Measurements from ENCODE around the gene SLC45A2.

SLC45A2 gene

GRCh38 chr5:33984178-33984577, 315 bp downstream of the SLC45A2 start:
- peaks cover 4% of the 10 kb centered on the region for H3K4me1 ChIP-seq (ENCODE audit: control insufficient read depth, low read depth, low read length)
- no peak overlapping the region for H3K4me3 ChIP-seq (ENCODE audit: low read length)
- H3K27ac ChIP-seq (ENCODE audit: low read length) = no peak overlapping the region
- no peaks in the 10 kb centered on the region for H3K27me3 ChIP-seq (ENCODE audit: control insufficient read depth, insufficient read depth, low read length)
- no peak overlapping the region for H3K9ac ChIP-seq (ENCODE audit: low read length)
- H3K9me3 ChIP-seq (ENCODE audit: control insufficient read depth, low read depth, low read length) = no peaks in the 10 kb centered on the region
- H3K36me3 ChIP-seq (ENCODE audit: control insufficient read depth, low read depth, low read length) = peaks cover 9% of the 10 kb centered on the region

DNA sequence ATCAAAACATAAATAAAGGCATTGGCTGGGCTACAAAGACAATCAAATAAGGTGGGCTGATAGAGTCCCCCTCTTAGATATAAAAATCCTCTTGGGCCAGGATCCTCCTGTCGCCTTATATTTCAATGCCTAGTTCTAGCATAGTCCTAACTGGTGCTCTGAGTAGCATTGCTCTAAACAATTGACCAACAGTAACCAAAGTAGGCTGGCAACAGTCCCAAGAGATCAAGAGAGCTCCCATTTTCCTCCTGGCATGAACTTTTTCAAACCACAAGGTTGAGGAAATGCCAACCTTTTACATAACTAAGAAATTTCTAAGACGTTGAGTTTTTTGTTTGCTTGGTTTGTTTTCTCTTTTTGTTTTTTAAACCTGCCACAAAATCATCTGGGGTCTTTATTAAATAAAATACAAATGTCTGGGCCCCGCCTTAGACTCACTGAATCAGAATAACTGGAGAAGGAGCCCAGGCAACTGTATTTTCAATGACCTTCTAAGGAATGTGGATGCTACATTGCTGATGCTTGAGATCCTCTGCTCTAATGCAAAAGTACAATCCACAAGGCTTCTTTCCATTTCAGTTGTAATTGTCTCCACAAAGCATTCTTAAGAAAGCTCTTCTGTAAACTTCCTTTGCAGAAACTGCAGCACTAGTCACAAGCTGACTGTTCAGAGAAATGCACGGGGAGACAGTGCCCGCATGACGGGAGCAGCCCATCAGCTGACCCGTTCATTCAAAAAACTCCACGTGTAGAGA, 2.9 kb downstream of the SLC45A2 start:
- Histone ChIP-seq H3K4me1 (ENCODE audit: control insufficient read depth, low read depth, low read length) (peaks cover 19% of the 10 kb centered on the region), H3K9ac (ENCODE audit: low read length) (no peak overlapping the region), H3K36me3 (ENCODE audit: control insufficient read depth, low read depth, low read length) (no peaks in the 10 kb centered on the region), H3K27ac (ENCODE audit: low read length) (no peak overlapping the region), H3K27me3 (ENCODE audit: control insufficient read depth, insufficient read depth, low read length) (no peaks in the 10 kb centered on the region), H3K9me3 (ENCODE audit: control insufficient read depth, low read depth, low read length) (no peaks in the 10 kb centered on the region), H3K4me3 (ENCODE audit: low read length) (no peak overlapping the region)

DNA sequence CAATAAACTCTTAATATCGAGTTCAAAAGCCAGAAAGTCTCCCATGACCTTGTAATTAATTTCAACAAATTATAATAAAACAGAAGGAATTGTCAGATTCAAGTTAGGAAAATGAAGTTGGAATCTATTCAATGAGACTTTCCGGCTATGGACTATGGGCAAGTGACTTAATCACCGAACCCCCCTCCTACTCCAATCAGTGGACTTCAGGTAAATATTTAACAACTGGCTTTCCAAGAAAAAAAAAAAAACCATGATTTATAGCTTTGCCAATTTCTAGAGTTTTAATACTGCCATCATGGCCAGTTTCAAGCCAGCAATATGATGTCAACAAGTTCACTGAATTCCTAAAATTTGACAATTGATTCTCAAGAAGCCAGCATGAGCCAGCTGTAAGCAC, 4.5 kb downstream of the SLC45A2 start:
- H3K4me3 ChIP-seq (ENCODE audit: low read length) = no peak overlapping the region
- H3K4me1 ChIP-seq (ENCODE audit: control insufficient read depth, low read depth, low read length) = peaks cover 19% of the 10 kb centered on the region
- H3K9ac ChIP-seq (ENCODE audit: low read length) = no peak overlapping the region
- no peaks in the 10 kb centered on the region for H3K27me3 ChIP-seq (ENCODE audit: control insufficient read depth, insufficient read depth, low read length)
- H3K36me3 ChIP-seq (ENCODE audit: control insufficient read depth, low read depth, low read length) = no peaks in the 10 kb centered on the region
- no peaks in the 10 kb centered on the region for H3K9me3 ChIP-seq (ENCODE audit: control insufficient read depth, low read depth, low read length)
- no peak overlapping the region for H3K27ac ChIP-seq (ENCODE audit: low read length)

DNA sequence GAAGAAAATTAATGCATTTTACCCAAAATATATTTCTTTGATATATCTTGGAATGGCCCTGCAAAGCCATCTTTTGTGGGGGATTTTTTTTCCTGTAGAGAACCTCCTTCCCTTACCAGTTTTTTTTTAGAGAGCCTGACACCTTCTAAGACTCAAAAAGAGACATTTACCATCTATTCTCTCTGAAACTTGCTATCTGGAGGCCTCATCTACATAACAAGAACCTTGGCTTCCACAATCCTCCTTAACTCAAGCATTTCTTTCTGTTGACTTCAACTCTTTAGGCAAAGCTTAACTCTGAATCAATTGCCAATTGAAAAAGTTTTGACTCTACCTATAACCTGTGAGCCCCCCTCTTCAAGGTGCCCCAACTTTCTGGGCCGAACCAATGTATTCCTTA, 6.2 kb downstream of the SLC45A2 start:
- peaks cover 19% of the 10 kb centered on the region for H3K4me1 ChIP-seq (ENCODE audit: control insufficient read depth, low read depth, low read length)
- no peaks in the 10 kb centered on the region for H3K36me3 ChIP-seq (ENCODE audit: control insufficient read depth, low read depth, low read length)
- H3K9me3 ChIP-seq (ENCODE audit: control insufficient read depth, low read depth, low read length) = no peaks in the 10 kb centered on the region
- H3K27me3 ChIP-seq (ENCODE audit: control insufficient read depth, insufficient read depth, low read length) = no peaks in the 10 kb centered on the region
- H3K4me3 ChIP-seq (ENCODE audit: low read length) = peak overlapping the region; percentile 6
- H3K27ac ChIP-seq (ENCODE audit: low read length) = no peak overlapping the region
- no peak overlapping the region for H3K9ac ChIP-seq (ENCODE audit: low read length)

GRCh38 chr5:33976307-33976706, 8.2 kb downstream of the SLC45A2 start:
- Histone ChIP-seq H3K4me1 (ENCODE audit: control insufficient read depth, low read depth, low read length) (peaks cover 19% of the 10 kb centered on the region), H3K27me3 (ENCODE audit: control insufficient read depth, insufficient read depth, low read length) (no peaks in the 10 kb centered on the region), H3K36me3 (ENCODE audit: control insufficient read depth, low read depth, low read length) (no peaks in the 10 kb centered on the region), H3K4me3 (ENCODE audit: low read length) (no peak overlapping the region), H3K9ac (ENCODE audit: low read length) (no peak overlapping the region), H3K9me3 (ENCODE audit: control insufficient read depth, low read depth, low read length) (no peaks in the 10 kb centered on the region), H3K27ac (ENCODE audit: low read length) (no peak overlapping the region)

DNA sequence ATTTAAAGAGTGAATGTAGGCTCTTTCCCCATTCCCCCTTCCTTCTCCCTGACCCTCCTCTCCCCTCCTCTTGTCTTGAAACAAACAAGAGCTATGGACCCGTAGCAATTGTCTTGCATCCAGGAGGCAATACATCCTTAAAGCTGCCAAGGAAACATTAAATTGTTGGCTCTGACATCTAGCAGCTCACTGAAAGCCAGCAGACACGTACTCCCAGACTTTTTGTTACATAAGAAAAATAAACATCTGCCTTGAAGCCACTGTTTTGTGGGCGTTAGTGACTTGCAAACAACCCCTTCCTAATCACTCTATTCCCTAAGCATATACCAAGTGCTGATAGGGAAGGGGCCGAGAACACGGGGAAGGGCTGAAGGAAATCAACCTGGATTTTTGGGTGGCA, 8.6 kb downstream of the SLC45A2 start:
- H3K36me3 ChIP-seq (ENCODE audit: control insufficient read depth, low read depth, low read length) = no peaks in the 10 kb centered on the region
- no peak overlapping the region for H3K27ac ChIP-seq (ENCODE audit: low read length)
- H3K4me1 ChIP-seq (ENCODE audit: control insufficient read depth, low read depth, low read length) = peaks cover 19% of the 10 kb centered on the region
- H3K27me3 ChIP-seq (ENCODE audit: control insufficient read depth, insufficient read depth, low read length) = no peaks in the 10 kb centered on the region
- no peaks in the 10 kb centered on the region for H3K9me3 ChIP-seq (ENCODE audit: control insufficient read depth, low read depth, low read length)
- no peak overlapping the region for H3K9ac ChIP-seq (ENCODE audit: low read length)
- H3K4me3 ChIP-seq (ENCODE audit: low read length) = no peak overlapping the region

GRCh38 chr5:33973271-33973670, 11.2 kb downstream of the SLC45A2 start:
- H3K36me3 ChIP-seq (ENCODE audit: control insufficient read depth, low read depth, low read length) = no peaks in the 10 kb centered on the region
- no peak overlapping the region for H3K9ac ChIP-seq (ENCODE audit: low read length)
- no peaks in the 10 kb centered on the region for H3K27me3 ChIP-seq (ENCODE audit: control insufficient read depth, insufficient read depth, low read length)
- no peak overlapping the region for H3K27ac ChIP-seq (ENCODE audit: low read length)
- no peak overlapping the region for H3K4me3 ChIP-seq (ENCODE audit: low read length)
- H3K4me1 ChIP-seq (ENCODE audit: control insufficient read depth, low read depth, low read length) = peaks cover 11% of the 10 kb centered on the region
- no peaks in the 10 kb centered on the region for H3K9me3 ChIP-seq (ENCODE audit: control insufficient read depth, low read depth, low read length)

DNA sequence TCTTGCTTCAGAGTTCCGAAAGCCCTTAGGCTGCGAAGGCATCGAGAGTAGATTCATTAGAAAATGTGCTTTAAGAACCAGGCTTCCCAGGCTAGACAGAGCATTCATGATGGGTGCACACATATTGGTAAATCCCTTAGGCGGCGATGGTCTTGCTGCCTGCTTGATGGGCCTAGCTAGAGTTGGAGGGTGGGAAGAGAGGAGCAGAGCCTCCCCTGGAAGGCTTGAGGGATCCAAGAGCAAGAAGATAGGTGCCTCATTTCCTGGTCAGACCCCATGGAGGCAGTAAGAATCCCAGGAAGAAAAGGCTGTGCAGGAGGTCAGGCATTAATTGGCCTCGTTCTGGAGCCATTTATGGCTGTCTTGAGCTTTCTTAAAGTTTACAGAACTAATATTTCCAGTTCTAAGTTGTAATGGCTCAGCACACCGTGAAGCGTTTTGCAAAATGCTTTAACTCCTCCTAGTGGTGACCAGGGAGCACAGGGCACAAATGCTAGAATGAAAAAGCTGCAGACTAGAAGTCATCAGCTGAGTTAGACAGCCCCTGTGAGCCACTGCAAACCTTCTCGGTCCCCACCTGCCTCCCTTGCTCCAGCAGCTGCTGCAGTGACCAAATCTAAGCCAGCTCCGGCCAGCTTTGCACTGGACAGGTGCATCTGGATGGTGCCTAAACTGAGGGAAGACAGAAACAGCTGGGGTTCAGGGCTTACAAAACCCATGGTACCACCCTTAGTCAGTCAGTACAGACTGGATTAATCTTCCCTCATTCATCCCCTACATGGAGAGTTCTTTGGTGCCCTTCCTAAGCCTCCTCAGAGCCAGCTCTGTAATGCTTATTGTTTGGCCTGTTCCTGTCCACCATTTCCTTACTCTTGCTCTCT, 14.7 kb downstream of the SLC45A2 start:
- H3K4me1 ChIP-seq (ENCODE audit: control insufficient read depth, low read depth, low read length) = no peaks in the 10 kb centered on the region
- H3K4me3 ChIP-seq (ENCODE audit: low read length) = no peak overlapping the region
- H3K9ac ChIP-seq (ENCODE audit: low read length) = no peak overlapping the region

DNA sequence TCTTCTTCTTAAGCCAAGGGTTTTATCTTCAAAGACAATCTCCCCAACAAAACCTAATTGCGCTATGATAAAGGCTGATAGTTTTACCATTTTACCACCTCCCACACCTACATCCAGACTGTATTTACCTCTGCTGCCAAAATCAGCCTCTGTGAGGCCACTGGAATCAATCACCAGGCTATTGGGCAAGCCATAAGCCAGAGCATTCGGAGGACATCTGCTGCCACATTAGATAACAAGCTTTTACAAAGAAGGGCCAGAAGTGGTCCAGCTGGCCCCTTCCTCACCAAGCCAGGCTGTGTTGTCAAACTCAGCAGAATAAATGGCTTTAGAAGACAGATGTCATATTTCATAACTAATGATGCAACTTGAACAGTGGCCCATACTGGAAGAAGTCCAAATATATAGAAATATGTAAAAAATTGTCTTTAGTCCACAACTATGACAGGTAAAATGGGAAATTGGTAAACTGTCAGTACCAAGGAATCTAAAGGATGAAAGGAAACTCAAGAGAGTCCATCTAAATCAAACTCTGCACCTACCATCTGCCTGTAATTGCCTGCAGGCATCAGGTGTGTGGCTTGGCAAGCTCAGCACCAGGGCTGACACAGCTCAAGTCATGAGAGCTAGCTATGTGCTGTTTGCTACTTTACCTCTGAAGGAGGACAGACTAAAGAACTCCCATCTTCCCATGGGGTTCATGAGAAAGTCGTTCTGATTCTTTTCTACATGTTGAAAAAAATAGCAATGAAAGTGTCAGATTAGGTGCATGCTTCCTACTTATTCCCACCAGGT, 16.1 kb downstream of the SLC45A2 start:
- no peak overlapping the region for H3K4me3 ChIP-seq (ENCODE audit: low read length)
- H3K27ac ChIP-seq (ENCODE audit: low read length) = no peak overlapping the region
- no peaks in the 10 kb centered on the region for H3K9me3 ChIP-seq (ENCODE audit: control insufficient read depth, low read depth, low read length)
- no peaks in the 10 kb centered on the region for H3K27me3 ChIP-seq (ENCODE audit: control insufficient read depth, insufficient read depth, low read length)
- no peaks in the 10 kb centered on the region for H3K36me3 ChIP-seq (ENCODE audit: control insufficient read depth, low read depth, low read length)
- no peaks in the 10 kb centered on the region for H3K4me1 ChIP-seq (ENCODE audit: control insufficient read depth, low read depth, low read length)
- no peak overlapping the region for H3K9ac ChIP-seq (ENCODE audit: low read length)

More for the DNA sequence above, 14.7 kb downstream of the SLC45A2 start:
- no peak overlapping the region for H3K27ac ChIP-seq (ENCODE audit: low read length)
- no peaks in the 10 kb centered on the region for H3K9me3 ChIP-seq (ENCODE audit: control insufficient read depth, low read depth, low read length)
- no peaks in the 10 kb centered on the region for H3K36me3 ChIP-seq (ENCODE audit: control insufficient read depth, low read depth, low read length)
- H3K27me3 ChIP-seq (ENCODE audit: control insufficient read depth, insufficient read depth, low read length) = no peaks in the 10 kb centered on the region

GRCh38 chr5:33966805-33967204, 17.7 kb downstream of the SLC45A2 start:
- Histone ChIP-seq H3K9me3 (ENCODE audit: control insufficient read depth, low read depth, low read length) (no peaks in the 10 kb centered on the region), H3K27me3 (ENCODE audit: control insufficient read depth, insufficient read depth, low read length) (no peaks in the 10 kb centered on the region), H3K4me1 (ENCODE audit: control insufficient read depth, low read depth, low read length) (no peaks in the 10 kb centered on the region), H3K36me3 (ENCODE audit: control insufficient read depth, low read depth, low read length) (no peaks in the 10 kb centered on the region), H3K27ac (ENCODE audit: low read length) (no peak overlapping the region), H3K9ac (ENCODE audit: low read length) (no peak overlapping the region), H3K4me3 (ENCODE audit: low read length) (no peak overlapping the region)

DNA sequence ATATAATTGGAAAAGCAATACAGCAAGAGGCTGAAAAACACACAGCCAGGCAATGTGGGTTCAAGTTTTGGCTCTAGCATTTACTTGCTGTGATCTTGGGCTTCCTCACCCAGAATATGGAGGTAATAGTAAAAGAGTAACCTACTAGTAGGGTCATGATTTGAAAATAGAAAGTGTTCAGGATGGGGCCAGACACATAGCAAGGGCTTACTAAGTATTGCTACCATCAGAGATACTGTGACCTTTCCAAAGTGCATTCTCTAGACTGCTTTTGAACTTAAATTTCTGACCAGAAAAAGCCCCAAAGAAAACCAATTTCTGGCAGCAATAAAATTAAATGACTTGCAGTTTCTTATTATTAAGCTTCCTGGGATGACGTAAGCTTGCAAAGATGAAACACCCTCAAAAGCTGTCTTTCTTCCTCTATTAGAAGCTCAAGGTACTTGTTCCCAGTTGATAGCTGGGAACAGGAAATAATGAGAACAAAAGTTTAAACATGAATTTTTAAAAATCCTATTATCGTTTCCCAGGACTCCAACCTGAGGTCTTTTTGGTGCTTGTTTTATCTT, 20.3 kb downstream of the SLC45A2 start:
- no peaks in the 10 kb centered on the region for H3K4me1 ChIP-seq (ENCODE audit: control insufficient read depth, low read depth, low read length)
- no peak overlapping the region for H3K27ac ChIP-seq (ENCODE audit: low read length)
- H3K27me3 ChIP-seq (ENCODE audit: control insufficient read depth, insufficient read depth, low read length) = no peaks in the 10 kb centered on the region
- H3K36me3 ChIP-seq (ENCODE audit: control insufficient read depth, low read depth, low read length) = no peaks in the 10 kb centered on the region
- H3K9ac ChIP-seq (ENCODE audit: low read length) = no peak overlapping the region
- H3K9me3 ChIP-seq (ENCODE audit: control insufficient read depth, low read depth, low read length) = no peaks in the 10 kb centered on the region
- no peak overlapping the region for H3K4me3 ChIP-seq (ENCODE audit: low read length)

All from iPS-18a (cell line).